GM12864 (cell line): ENCODE data around the gene GMPR.

ENCODE experiments used
- DNase-seq: peaks from one replicate; pipeline ENCODE4 v3.0.0-alpha.2; 2011; ENCODE audit warnings: low read depth
- H3K4me3 ChIP-seq: 2 replicates; pipeline ENCODE4 v1.5.1; 2011; ENCODE audit warnings: mild to moderate bottlenecking, low read depth, low read length, control low read depth
- TF ChIP-seq, protein P1 (sequence below): IDR thresholded peaks from 2 replicates; pipeline ENCODE4 v1.5.1; 2011; ENCODE audit warnings: low read depth, mild to moderate bottlenecking, moderate library complexity, low read length, control low read depth, inconsistent platforms; ENCODE audit errors: missing control alignments

The GMPR gene

DNA sequence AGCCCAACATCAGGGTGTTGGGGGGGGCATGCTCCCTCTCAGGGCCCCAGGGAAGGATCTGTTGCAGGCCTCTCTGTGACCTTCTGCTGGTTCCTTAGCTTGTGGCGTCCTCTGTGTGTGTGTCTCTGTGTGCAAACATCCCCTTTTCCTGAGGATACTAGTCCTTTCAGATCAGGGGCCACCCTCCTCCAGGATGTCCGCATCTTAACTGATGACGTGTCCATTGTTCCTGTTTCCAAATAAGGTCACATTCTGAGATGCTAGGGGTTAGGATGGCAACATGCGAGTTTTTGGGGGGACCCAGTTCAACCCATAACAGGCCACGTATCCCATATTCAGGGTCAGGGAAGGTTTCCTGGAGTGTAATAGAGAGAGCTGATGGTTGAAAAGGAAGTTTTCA lies 40.9 kb downstream of the GMPR start:
- H3K4me3 ChIP-seq, result no peak overlapping the region
- TF ChIP-seq, protein P1, sequence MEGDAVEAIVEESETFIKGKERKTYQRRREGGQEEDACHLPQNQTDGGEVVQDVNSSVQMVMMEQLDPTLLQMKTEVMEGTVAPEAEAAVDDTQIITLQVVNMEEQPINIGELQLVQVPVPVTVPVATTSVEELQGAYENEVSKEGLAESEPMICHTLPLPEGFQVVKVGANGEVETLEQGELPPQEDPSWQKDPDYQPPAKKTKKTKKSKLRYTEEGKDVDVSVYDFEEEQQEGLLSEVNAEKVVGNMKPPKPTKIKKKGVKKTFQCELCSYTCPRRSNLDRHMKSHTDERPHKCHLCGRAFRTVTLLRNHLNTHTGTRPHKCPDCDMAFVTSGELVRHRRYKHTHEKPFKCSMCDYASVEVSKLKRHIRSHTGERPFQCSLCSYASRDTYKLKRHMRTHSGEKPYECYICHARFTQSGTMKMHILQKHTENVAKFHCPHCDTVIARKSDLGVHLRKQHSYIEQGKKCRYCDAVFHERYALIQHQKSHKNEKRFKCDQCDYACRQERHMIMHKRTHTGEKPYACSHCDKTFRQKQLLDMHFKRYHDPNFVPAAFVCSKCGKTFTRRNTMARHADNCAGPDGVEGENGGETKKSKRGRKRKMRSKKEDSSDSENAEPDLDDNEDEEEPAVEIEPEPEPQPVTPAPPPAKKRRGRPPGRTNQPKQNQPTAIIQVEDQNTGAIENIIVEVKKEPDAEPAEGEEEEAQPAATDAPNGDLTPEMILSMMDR, result no peak
- DNase-seq, result no peak

GRCh38 chr6:16282370-16282769 lies 44.0 kb downstream of the GMPR start:
- no peak for DNase-seq
- TF ChIP-seq, protein P1, result no peak
- no peak overlapping the region for H3K4me3 ChIP-seq

- no peak overlapping the region for H3K4me3 ChIP-seq
- DNase-seq, result no peak
- TF ChIP-seq, protein P1, result no peak
Measured at GRCh38 chr6:16284472-16284871, 46.1 kb downstream of the GMPR start.

DNA sequence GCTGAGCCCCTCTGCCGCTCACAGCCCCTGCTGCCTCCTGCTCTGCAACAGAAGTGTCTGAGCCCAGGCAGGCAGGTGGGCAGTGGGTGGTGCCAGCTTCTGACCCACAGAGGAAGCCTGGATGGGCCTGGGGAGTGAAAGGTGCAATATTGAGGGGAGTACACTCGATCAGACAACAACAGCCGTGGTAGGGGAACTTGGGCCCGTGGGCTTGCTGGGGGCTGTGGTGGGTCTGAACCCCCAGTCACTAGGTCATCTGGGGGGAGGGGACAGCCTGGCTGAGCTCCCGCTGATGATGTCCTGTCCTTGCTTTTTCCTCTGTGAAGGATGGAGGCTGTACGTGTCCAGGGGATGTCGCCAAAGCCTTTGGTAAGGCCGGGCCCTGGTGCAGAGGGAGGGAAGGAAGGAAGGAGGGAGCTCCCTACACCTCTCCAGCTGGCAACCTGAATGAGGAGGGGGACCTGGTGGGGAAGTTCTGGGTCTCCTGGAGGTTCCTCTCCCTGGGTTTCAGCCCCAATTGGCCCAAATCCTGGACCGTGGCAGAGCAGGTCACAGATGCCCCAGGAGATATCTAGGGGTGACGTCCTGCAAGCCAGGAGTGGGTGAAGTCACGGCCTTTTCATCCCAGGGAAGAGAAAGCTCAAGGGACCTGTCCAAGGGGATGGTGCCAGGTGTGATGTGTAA lies 47.2 kb downstream of the GMPR start:
- TF ChIP-seq, protein P1, result no peak
- no peak overlapping the region for H3K4me3 ChIP-seq
- no peak for DNase-seq

DNA sequence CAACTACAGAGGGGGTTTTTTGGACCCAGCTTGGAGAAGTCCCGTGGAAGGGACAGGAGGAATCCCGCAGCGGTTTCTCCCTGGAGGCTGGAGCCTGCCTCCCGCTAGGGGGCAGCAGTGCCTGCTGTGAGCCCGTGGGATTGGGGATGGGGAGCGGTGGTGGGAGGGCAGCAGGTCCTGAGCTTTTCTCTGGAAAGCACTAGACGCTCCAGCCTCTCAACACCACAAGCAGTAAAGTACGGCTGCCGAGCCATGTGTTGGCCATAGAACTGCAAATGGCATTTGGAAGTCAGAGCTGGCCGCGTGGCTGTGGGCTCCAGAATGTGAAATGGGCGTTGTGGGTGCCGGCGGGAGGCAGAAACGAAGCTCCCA lies 47.8 kb downstream of the GMPR start:
- TF ChIP-seq, protein P1, result peak; percentile 95
- no peak for DNase-seq
- H3K4me3 ChIP-seq, result no peak overlapping the region

DNA sequence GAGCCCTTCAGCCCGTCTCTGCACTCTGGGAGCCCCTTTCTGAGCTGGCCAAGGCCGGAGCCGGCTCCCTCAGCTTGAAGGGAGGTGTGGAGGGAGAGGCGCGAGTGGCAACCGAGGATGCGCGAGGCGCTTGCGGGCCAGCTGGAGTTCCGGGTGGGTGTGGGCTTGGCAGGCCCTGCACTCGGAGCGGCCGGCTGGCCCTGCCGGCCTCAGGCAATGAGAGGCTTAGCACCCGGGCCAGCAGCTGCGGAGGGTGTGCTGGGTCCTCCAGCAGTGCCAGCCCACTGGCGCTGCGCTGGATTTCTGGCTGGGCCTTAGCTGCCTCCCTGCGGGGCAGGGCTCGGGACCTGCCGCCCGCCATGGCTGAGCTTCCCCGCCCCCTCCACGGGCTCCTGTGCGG lies 49.8 kb downstream of the GMPR start:
- no peak overlapping the region for H3K4me3 ChIP-seq
- TF ChIP-seq, protein P1, result no peak
- no peak for DNase-seq

GRCh38 chr6:16291739-16292138 lies 53.4 kb downstream of the GMPR start:
- TF ChIP-seq, protein P1, result no peak
- DNase-seq, result no peak
- H3K4me3 ChIP-seq, result no peak overlapping the region
